ENCODE measurements around the gene MAP3K7CL.

DNA sequence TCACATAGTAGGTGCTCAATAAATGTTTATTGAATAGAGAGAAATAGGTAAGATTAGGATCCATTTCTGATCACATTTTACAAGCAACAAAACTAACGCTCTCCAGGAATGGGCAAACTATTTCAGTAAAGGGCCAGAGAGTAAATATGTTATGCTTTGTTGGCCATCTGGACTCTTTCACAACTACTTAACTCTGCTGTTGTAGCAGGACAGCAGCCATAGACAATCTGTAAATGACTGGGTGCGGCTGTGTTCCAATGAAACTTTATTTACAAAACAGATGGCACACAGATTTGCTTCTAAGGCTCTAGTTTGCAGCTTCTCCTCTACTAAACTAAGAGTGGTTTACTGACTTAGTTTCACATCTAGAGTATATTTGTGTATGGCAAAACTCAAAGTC lies 85.3 kb downstream of the MAP3K7CL start:
- TF ChIP-seq, protein P1, sequence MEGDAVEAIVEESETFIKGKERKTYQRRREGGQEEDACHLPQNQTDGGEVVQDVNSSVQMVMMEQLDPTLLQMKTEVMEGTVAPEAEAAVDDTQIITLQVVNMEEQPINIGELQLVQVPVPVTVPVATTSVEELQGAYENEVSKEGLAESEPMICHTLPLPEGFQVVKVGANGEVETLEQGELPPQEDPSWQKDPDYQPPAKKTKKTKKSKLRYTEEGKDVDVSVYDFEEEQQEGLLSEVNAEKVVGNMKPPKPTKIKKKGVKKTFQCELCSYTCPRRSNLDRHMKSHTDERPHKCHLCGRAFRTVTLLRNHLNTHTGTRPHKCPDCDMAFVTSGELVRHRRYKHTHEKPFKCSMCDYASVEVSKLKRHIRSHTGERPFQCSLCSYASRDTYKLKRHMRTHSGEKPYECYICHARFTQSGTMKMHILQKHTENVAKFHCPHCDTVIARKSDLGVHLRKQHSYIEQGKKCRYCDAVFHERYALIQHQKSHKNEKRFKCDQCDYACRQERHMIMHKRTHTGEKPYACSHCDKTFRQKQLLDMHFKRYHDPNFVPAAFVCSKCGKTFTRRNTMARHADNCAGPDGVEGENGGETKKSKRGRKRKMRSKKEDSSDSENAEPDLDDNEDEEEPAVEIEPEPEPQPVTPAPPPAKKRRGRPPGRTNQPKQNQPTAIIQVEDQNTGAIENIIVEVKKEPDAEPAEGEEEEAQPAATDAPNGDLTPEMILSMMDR (IDR thresholded peaks at IDR 0.05) = no peak
- TF ChIP-seq POLR2A (IDR thresholded peaks at IDR 0.05) (no peak), POLR2AphosphoS5 (IDR thresholded peaks at IDR 0.05) (peak in 1 of 3 donors; percentile 23), EP300 (IDR thresholded peaks at IDR 0.05) (no peak)
